Right lung (tissue), 5 donors: ENCODE results near the gene ACAN. TPM values are rescaled to one million over a fixed set of nuclear protein-coding genes. Genes with fewer than 3 reads are reported as not detected.
A peak's percentile ranks its signal among the peaks of the same experiment; 100 is the strongest.

Experiments used
- DNase-seq, 2 donors: peaks; one replicate each; pipeline ENCODE4 v3.0.0-alpha.2; 2013
- polyA plus RNA-seq, 5 donors: library from polyadenylated mRNA; unstranded; fragments of 120-200 nt; gene quantifications; one replicate each; pipeline versions ENCODE4 v1.2.1 to v1.2.3, GENCODE V29; 2013; ENCODE audit warnings: inconsistent platforms in 1 of 5, low replicate concordance in 1 of 5; ENCODE audit not compliant: insufficient read length in 5 of 5, insufficient read depth in 1 of 5

The ACAN gene
- polyA plus RNA-seq, 5 donors, result 0.56 to 0.91 (median 0.83) TPM

DNA sequence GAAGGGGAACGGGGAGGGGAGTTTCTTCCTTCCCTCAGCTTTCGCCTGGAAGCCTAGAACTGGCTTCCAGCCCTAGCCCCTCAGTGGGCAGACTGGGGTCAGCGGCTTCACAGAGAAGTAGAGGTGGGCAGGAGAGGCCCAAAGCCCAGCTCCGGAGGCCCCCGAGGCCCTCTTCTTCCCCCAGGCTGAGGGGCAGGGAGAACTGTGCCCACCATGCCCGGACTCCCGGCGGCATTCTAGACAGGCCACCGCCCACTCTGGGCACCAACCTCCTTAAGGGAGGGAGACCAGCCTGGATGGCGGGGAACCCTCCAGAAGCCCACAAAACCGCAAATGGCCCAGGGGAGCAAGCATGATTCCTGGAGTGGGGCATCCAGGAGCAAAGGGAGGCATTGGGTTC lies 74.2 kb downstream of the ACAN start:
- no peak for DNase-seq

GRCh38 chr15:88877906-88878305 lies 74.7 kb downstream of the ACAN start:
- no peak for DNase-seq

- DNase-seq, result no peak
Observed at GRCh38 chr15:88878720-88879184, 75.5 kb downstream of the ACAN start.

- DNase-seq, result no peak
Observed at GRCh38 chr15:88880944-88881740, 77.9 kb downstream of the ACAN start.

DNA sequence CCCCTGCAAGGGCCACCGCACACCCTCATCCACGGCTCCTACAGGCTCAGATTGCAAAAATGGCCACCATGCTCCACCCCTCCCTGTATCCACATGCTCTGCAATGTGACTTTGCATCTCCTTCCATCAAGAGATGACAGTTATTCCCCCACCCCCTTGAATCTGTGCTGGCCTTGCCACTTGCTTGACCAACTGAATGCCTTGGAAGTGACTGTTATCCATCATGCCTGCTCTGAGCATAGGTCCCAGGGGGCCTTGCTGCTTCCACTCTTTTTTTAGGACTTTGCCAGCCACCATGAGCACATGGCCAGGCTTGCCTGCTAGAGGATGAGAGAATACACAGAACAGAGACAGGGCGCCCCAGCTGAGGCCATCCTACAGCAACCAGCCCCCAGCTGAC lies 78.5 kb downstream of the ACAN start:
- DNase-seq, result no peak

- DNase-seq, result no peak
Observed at GRCh38 chr15:88882785-88883184, 79.5 kb downstream of the ACAN start.

DNA sequence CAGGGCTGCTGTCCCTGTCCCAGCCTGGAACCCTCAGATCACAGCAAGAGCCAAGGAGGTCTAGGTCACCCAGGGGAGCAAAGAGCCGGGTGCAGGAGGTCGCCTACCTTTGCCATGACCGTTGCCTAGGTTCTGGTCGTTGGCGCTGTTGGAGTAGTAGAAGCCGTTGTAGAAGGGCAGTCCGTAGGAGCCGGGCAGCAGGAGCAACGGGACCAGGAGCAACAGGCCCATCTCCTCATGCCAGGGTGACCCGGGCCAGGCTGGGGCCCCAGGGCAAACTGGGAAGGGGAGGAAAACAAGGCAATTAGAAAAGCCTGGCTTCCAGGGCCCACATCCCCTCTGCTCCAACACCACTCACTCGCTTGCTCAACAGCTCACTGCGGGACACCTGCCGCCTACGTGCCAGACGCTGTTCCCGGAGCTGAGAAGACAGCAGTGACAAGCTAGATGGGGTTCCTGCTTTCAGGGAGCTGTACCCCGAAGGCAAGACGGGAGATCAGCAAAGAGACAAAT lies 83.9 kb downstream of the ACAN start:
- DNase-seq, result no peak

DNA sequence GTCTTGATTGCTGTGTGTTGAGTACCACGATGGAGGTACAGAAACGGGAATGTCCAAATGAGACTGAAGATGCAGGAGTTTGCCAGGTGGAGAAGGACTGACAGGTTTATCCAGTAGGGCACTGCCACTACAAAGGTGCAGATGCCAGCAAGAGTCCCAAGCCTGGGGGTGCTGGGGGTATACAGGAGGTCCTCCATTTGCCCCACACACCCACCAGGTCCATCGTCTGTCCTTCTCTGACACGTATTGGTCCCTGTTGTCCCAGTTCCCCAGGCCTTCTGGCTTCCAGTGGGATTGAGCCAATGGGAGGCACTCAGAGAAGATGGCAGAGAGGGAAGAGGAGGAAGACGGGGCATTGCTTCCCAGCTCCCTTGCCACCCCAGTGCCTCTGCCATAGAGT lies 85.5 kb downstream of the ACAN start:
- no peak for DNase-seq

DNA sequence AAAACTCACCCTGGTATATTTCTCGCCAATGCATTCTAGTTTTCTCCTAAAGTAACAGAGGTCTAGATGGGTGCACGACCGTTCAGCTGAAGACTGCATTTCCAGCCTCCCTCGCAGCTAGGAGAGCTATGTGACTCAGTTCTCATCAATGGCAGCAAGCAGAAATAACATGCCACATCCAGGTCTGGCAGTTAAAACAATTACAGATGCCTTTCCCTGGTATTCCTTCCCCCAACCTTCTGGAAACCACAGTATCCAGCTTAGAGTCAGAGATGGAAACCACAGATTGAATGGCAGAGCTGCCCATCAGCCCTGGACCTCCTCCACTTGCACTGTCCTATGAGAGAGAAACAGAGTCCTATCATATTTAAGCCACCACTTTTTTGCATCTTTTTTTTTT lies 87.3 kb downstream of the ACAN start:
- no peak for DNase-seq

DNA sequence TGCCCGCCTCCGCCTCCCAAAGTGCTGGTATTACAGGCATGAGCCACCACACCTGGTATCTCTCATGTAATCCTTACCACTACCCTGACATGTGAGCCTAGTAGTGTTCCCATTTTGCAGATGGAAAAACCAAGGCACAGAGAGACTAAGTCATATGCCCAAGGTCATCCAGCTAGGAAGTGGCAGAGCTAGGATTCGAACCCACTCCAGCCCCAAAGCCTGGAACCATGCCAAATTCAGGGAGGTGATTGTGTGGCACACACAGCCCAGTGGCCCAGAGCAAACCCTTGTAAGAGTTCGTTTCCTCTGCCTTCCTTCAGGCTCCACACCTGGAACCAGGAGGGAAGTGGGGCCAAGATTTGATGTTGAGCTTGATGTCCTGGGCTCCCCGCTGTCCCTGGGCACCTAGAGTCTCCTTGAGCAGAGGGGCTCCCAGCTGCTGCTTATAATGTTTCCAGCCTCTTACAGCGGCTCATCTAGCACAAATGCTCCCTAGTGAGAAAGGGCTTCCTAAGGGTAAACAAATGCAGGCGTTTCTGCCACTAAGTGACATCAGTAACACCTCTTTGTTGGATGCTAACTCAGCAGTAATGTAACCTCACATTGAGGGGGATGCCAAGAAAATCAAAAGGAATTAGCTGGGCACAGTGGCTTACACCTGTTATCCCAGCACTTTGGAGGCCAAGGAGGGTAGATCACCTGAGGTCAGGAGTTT lies 88.5 kb downstream of the ACAN start:
- no peak for DNase-seq

DNA sequence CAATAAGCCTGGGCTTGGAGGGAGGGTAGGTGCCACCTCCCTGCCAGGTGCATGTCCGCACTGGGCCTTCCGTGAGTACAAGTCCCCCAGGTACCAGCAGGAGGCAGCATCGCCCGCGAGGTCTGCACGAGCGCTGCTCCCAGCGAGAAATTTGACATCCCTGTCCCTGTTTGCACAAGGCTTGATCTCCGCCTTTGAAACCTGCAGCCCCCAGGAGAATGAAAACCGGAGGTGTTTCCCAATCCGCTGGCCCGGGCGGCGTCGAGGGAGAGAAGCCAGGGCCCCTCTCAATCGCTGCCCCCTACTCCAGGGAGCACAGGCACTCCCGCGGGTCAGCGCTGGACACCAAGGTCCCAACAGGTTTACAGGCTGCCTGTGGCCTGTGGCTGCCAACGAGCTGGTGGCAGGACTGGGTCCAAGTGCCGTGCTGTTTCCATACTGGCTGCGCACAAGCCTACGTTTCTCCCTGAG lies 91.1 kb downstream of the ACAN start:
- no peak for DNase-seq

DNA sequence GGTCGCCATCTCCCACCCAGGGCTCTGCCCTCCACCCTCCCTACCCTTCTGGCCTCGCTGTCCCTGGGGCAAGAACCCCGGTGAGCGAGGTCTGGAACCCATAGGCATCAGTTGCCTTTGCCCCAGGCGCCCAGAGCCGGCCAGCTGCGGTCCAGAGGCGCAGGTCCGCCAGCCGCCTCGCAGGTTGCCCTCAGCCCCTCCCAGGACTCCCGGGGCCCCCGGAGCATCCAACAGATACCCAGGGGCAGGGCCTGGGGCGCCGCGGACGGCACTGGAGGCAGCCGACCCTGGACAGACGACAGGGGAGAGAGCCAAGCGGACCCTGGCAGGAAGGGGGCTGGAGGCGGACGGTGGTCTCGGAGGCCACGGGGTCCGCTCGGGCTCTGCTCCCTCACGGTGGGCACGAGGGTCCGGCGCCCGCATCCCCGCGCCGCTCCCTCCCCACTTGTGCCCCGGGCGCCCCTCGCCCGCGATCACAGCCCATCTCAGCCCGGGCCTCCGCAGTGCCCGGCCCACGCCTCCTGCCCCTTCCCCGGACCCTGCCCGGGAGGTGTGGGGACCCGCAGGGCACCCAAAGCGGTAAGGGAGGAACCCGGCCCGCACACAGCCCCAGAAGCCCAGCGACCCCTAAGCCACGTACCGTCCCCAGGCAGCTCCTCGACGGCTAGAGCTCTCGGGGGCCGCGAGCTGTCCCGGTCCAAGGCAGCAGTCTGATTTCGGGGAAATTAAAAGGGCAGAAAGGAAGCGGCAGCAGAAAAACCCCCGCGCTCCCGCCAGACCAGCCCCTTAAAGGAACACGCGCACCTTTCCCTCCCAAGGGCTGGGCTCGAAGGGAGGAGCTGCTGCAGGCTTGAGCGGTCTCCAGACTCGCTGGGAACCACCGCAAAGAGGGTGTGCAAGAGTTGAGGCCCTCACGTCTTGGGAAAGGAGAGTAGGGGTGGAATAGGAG lies 91.9 kb downstream of the ACAN start, which contains the start of gene HAPLN3:
TSS of gene HAPLN3 (minus strand) at position 726 of the 949 bp plus-strand sequence. CDS start 8,246 bp downstream, outside the sequence.
- DNase-seq, result no peak

- DNase-seq, result no peak
Observed at GRCh38 chr15:88896333-88897033, 93.2 kb downstream of the ACAN start.

- no peak for DNase-seq
Observed at GRCh38 chr15:88897142-88897455, 93.9 kb downstream of the ACAN start.

- peak; percentile 75 to 81 for DNase-seq
Observed at GRCh38 chr15:88897456-88898194, 94.4 kb downstream of the ACAN start.

GRCh38 chr15:88898736-88899135 lies 95.5 kb downstream of the ACAN start:
- no peak for DNase-seq

DNA sequence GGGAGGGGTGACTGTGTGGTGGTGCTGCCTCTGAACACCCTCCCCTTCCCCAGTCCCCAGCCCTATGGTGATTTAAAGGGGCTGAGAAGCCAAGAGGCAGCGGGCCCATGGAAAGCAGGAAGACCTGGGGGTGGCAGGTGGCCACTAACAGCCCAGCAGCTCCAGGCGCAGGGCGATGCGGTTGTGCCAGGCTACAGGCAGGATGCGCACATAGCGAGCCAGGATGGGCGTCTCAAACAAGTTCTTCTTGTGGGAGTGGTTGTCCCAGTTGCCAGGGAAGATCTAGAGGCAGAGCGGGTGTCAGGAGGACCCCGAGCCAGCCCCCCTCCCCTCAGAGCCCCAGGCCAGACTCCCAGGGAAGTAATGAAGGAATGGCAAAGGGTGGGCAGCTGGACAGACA lies 96.0 kb downstream of the ACAN start:
- no peak for DNase-seq

DNA sequence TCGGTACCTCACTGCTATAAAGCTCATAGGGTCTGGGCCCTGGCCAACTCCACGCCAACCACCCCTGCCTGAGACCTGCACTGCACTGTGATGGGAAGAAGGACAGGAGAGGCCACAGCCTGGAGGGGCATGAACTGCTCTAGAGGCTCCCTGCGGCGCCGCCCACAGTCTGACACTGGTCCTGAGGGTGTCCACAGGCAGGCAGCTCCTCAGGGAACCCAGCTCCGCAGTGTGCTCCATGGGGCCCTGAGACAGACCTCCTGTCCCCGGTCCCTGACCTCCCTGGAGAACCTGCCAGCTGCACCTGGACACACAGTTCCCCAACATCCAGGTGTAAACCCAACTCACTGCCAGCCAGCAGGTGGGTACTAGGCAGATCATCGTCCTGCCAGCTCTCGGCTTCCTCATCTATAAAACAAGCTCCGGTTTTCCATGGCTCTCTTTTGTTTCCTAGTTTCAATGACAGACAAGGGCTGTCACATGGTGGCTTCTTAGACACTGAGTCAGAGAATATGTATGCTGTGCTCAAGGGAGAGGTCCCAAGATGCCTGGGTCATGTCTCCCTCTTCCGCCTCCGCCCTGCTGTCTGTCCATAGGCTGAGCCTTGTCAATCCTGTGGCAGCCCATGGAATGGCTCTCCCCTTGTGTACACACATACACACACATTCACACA lies 97.2 kb downstream of the ACAN start:
- no peak for DNase-seq

GRCh38 chr15:88900982-88901418 lies 97.8 kb downstream of the ACAN start:
- no peak for DNase-seq
